K562 (cell line): Measurements from ENCODE around the gene GABRB3.

ENCODE experiments used
- ARNT ChIP-seq, 2 experiments: fragments of 450-650 bp; IDR thresholded peaks; 2 replicates each; pipeline ENCODE4 v1.6.1; 2016; ENCODE audit warnings: mild to moderate bottlenecking in 1 of 2
- CTCF ChIP-seq, 3 experiments: IDR thresholded peaks in 2 of 3; conservative IDR thresholded peaks in 1 of 3; 2 replicates each; pipeline ENCODE4 v1.5.1; 2011 to 2012; ENCODE audit warnings: low read length in 3 of 3, mild to moderate bottlenecking in 3 of 3, control low read depth in 2 of 3, improper control_type of control experiment in 1 of 3, inconsistent platforms in 1 of 3, low read depth in 1 of 3, mixed read lengths in 1 of 3, moderate library complexity in 1 of 3; ENCODE audit not compliant: insufficient read depth in 2 of 3
- EZH2 ChIP-seq: IDR thresholded peaks from 2 replicates; pipeline ENCODE4 v1.6.1; 2012; ENCODE audit warnings: low read depth, mild to moderate bottlenecking, inconsistent platforms, low read length, borderline replicate concordance
- FOXO4 ChIP-seq: fragments of 450-650 bp; formaldehyde crosslinking; IDR thresholded peaks from 2 replicates; pipeline ENCODE4 v1.4.0; 2020; ENCODE audit warnings: mild to moderate bottlenecking, moderate library complexity
- FUS ChIP-seq: fragments of 200-400 bp; formaldehyde crosslinking; optimal IDR thresholded peaks from 2 replicates; pipeline ENCODE3; 2017; ENCODE audit warnings: low read depth, low read length
- LARP7 ChIP-seq: fragments of 450-650 bp; IDR thresholded peaks from 2 replicates; pipeline ENCODE4 v1.6.1; 2016
- MAX ChIP-seq: sonication (generic); formaldehyde crosslinking; IDR thresholded peaks from 2 replicates; pipeline ENCODE4 v1.9.0; 2022; ENCODE audit warnings: mild to moderate bottlenecking, missing genetic modification reagents
- POLR2A ChIP-seq: fragments of 450-650 bp; conservative IDR thresholded peaks from 2 replicates; pipeline ENCODE4 v1.6.1; 2016
- RAD21 ChIP-seq, 2 experiments: fragments of 250-450 bp in 1 of 2; fragments of 450-650 bp in 1 of 2; sonication (Bioruptor Pico) in 1 of 2; formaldehyde crosslinking in 1 of 2; IDR thresholded peaks in 1 of 2; conservative IDR thresholded peaks in 1 of 2; 2 replicates each; pipeline versions ENCODE4 v1.4.0 to v1.8.0; 2020 to 2022; ENCODE audit warnings: mild to moderate bottlenecking in 2 of 2, moderate library complexity in 1 of 2
- RAD51 ChIP-seq: fragments of 450-650 bp; IDR thresholded peaks from 2 replicates; pipeline ENCODE4 v1.7.1; 2016; ENCODE audit warnings: low read depth, mild to moderate bottlenecking, borderline replicate concordance
- SETDB1 ChIP-seq: IDR thresholded peaks from one replicate; pipeline ENCODE4 v1.6.1; 2012; ENCODE audit warnings: low read length, control low read depth, inconsistent platforms
- SMARCC2 ChIP-seq: fragments of 450-650 bp; IDR thresholded peaks from 2 replicates; pipeline ENCODE4 v1.6.1; 2017; ENCODE audit warnings: antibody characterized with exemption, moderate library complexity, mild to moderate bottlenecking, low read depth
- ZNF449 ChIP-seq: fragments of 250-450 bp; sonication (Bioruptor Pico); IDR thresholded peaks from 2 replicates; pipeline ENCODE4 v1.8.0; 2022; ENCODE audit warnings: moderate library complexity, mild to moderate bottlenecking, inconsistent platforms
- ZNF639 ChIP-seq, 2 experiments: fragments of 200-800 bp in 1 of 2; sonication (Bioruptor generic) in 1 of 2; sonication (generic) in 1 of 2; formaldehyde crosslinking in 1 of 2; IDR thresholded peaks in 1 of 2; conservative IDR thresholded peaks in 1 of 2; 2 replicates each; pipeline versions ENCODE4 v1.5.0 to v1.6.1; 2016 to 2020; ENCODE audit warnings: missing compliant biosample characterization in 1 of 2, missing genetic modification characterization in 1 of 2, missing genetic modification reagents in 1 of 2

- no peak for TF ChIP-seq ZNF449
- no peak for TF ChIP-seq ARNT (IDR thresholded peaks at IDR 0.05)
- no peak for TF ChIP-seq CTCF (IDR thresholded peaks at IDR 0.05 in 2 of 3, conservative IDR thresholded peaks at IDR 0.05 in 1 of 3; ENCODE audit: insufficient read depth in 2 of 3, low read depth in 1 of 3, low read length in 3 of 3)
- no peak for TF ChIP-seq POLR2A
- TF ChIP-seq FOXO4: no peak
- TF ChIP-seq MAX (CRISPR knock-in tag): no peak
- no peak for TF ChIP-seq EZH2
- TF ChIP-seq SETDB1: no peak
- no peak for TF ChIP-seq RAD51
- no peak for TF ChIP-seq SMARCC2
- no peak for TF ChIP-seq ZNF639 (CRISPR knock-in tag; conservative IDR thresholded peaks at IDR 0.05 in 1 of 2, IDR thresholded peaks at IDR 0.05 in 1 of 2)
- no peak for TF ChIP-seq LARP7
- no peak for TF ChIP-seq FUS
- TF ChIP-seq RAD21 (CRISPR knock-in tag; conservative IDR thresholded peaks at IDR 0.05 in 1 of 2, IDR thresholded peaks at IDR 0.05 in 1 of 2): no peak
Observed at GRCh38 chr15:26561130-26561529, 211.7 kb downstream of the GABRB3 start.
